K562 (cell line): ENCODE results near the gene APLP1. TPM values are rescaled to one million over a fixed set of nuclear protein-coding genes. Genes with fewer than 3 reads are reported as not detected.
A peak's percentile ranks its signal among the peaks of the same experiment; 100 is the strongest.

Experiments
- CTBP1 ChIP-seq: fragments of 450-650 bp; IDR thresholded peaks from 2 replicates; pipeline ENCODE4 v1.6.1; 2016; ENCODE audit warnings: borderline replicate concordance
- HMGN3 ChIP-seq: IDR thresholded peaks from 2 replicates; pipeline ENCODE4 v1.6.1; 2011; ENCODE audit warnings: borderline replicate concordance, low read depth, mild to moderate bottlenecking, mixed read lengths, low read length; ENCODE audit not compliant: insufficient read length; ENCODE audit errors: extremely low read depth
- IRF9 ChIP-seq: fragments of 450-650 bp; IDR thresholded peaks from 2 replicates; pipeline ENCODE4 v1.6.1; 2016; ENCODE audit warnings: missing biosample characterization, missing genetic modification characterization
- KAT7 ChIP-seq: sonication (generic); formaldehyde crosslinking; IDR thresholded peaks from 2 replicates; pipeline ENCODE4 v1.8.0; 2022; ENCODE audit warnings: missing genetic modification reagents, mild to moderate bottlenecking, borderline replicate concordance
- MCM7 ChIP-seq, 2 experiments: fragments of 450-650 bp; IDR thresholded peaks; 2 replicates each; pipeline ENCODE4 v1.6.1; 2016 to 2018
- MXI1 ChIP-seq: IDR thresholded peaks from 2 replicates; pipeline ENCODE4 v1.6.1; 2011; ENCODE audit warnings: low read depth, mild to moderate bottlenecking, improper control_type of control experiment, low read length
- NCOA6 ChIP-seq: fragments of 450-650 bp; IDR thresholded peaks from 2 replicates; pipeline ENCODE4 v1.6.1; 2017; ENCODE audit warnings: mild to moderate bottlenecking
- PATZ1 ChIP-seq: fragments of 250-450 bp; sonication (Bioruptor Pico); IDR thresholded peaks from 2 replicates; pipeline ENCODE4 v1.5.0; 2020; ENCODE audit warnings: mild to moderate bottlenecking, borderline replicate concordance
- SMARCA4 ChIP-seq: fragments of 450-650 bp; IDR thresholded peaks from 2 replicates; pipeline ENCODE4 v1.6.1; 2016
- SNRNP70 ChIP-seq: fragments of 200-400 bp; formaldehyde crosslinking; optimal IDR thresholded peaks from 2 replicates; pipeline ENCODE3; 2017; ENCODE audit warnings: low read depth, low read length
- SPI1 ChIP-seq: IDR thresholded peaks from 2 replicates; pipeline ENCODE4 v1.6.1; 2011; ENCODE audit warnings: low read depth, low read length, control low read depth, borderline replicate concordance
- SUPT5H ChIP-seq: fragments of 450-650 bp; IDR thresholded peaks from 2 replicates; pipeline ENCODE4 v1.6.1; 2016
- TCF7L2 ChIP-seq: fragments of 150-350 bp; IDR thresholded peaks from 2 replicates; pipeline ENCODE4 v1.6.1; 2016; ENCODE audit warnings: low read depth, mild to moderate bottlenecking, low read length, moderate library complexity
- TEAD4 ChIP-seq, 2 experiments: sonication (generic) in 1 of 2; formaldehyde crosslinking in 1 of 2; IDR thresholded peaks; 2 replicates each; pipeline versions ENCODE4 v1.6.1 to v1.8.0; 2012 to 2022; ENCODE audit warnings: borderline replicate concordance in 1 of 2, inconsistent platforms in 1 of 2, low read length in 1 of 2, mild to moderate bottlenecking in 1 of 2, missing genetic modification reagents in 1 of 2
- ZC3H8 ChIP-seq: fragments of 450-650 bp; IDR thresholded peaks from 2 replicates; pipeline ENCODE4 v1.6.1; 2017
- ZNF316 ChIP-seq: fragments of 450-650 bp; IDR thresholded peaks from 2 replicates; pipeline ENCODE4 v1.6.1; 2016
- ZNF561 ChIP-seq: fragments of 450-650 bp; formaldehyde crosslinking; conservative IDR thresholded peaks from 2 replicates; pipeline ENCODE4 v1.4.0; 2020; ENCODE audit warnings: mild to moderate bottlenecking, moderate library complexity
- ZNF740 ChIP-seq, 3 experiments: fragments of 200-800 bp in 1 of 3; sonication (Bioruptor generic) in 1 of 3; sonication (generic) in 1 of 3; formaldehyde crosslinking in 1 of 3; IDR thresholded peaks; 2 replicates each; pipeline versions ENCODE4 v1.6.1 to v1.8.0; 2016 to 2022; ENCODE audit warnings: mild to moderate bottlenecking in 2 of 3, missing compliant biosample characterization in 2 of 3, missing genetic modification characterization in 2 of 3, missing genetic modification reagents in 1 of 3
- ZSCAN32 ChIP-seq: fragments of 450-650 bp; formaldehyde crosslinking; IDR thresholded peaks from 2 replicates; pipeline ENCODE4 v1.4.0; 2020; ENCODE audit warnings: mild to moderate bottlenecking, moderate library complexity
- polyA plus RNA-seq, 8 experiments: library from polyadenylated mRNA; depleted of rRNA in 4 of 8; stranded (reverse) in 5 of 8; unstranded in 3 of 8; fragments of >200 nt; fragmentation: Nextera tagmentation in 2 of 8; fragmentation: Illumina TruSeq in 1 of 8; extraction: Ambion mirVana in 2 of 8; extraction: Trizol in 1 of 8; gene quantifications; 2 replicates each; pipeline versions ENCODE4 v1.2.1 to v1.2.3, GENCODE V29; 2011 to 2014; ENCODE audit warnings: inconsistent platforms in 1 of 8, missing spikeins in 1 of 8
- total RNA-seq, 7 experiments: library from RNA; depleted of rRNA in 6 of 7; stranded (reverse); fragments of >200 nt in 6 of 7; fragmentation: Illumina TruSeq in 2 of 7; extraction: Trizol in 2 of 7; gene quantifications; 2 replicates each; pipeline versions ENCODE4 v1.2.1 to v1.2.3, GENCODE V29; 2011 to 2021; ENCODE audit warnings: low replicate concordance in 1 of 7

APLP1 gene
- total and polyA plus RNA-seq, 9 of the 15 experiments (the other 6 are each of a cell fraction or from before 2014, with no cell fraction given) = 0.69 to 9.9 (median 4.7) TPM

- TF ChIP-seq PATZ1 (CRISPR knock-in tag) (no peak), HMGN3 (peak; percentile 54), ZNF740 (CRISPR knock-in tag; IDR thresholded peaks at IDR 0.05) (0 out of 2 replicates have a peak, but pooled peaks have one; percentile 16), ZNF740 (tag; IDR thresholded peaks at IDR 0.05) (no peak), ZSCAN32 (no peak), ZNF316 (no peak), KAT7 (CRISPR knock-in tag) (0 out of 2 replicates have a peak, but pooled peaks have one; percentile 38), ZNF561 (CRISPR knock-in tag) (no peak), SNRNP70 (no peak), IRF9 (tag) (peak; percentile 83; the same call in 1 of the 2 replicates), CTBP1 (peak; percentile 91), MXI1 (no peak), SPI1 (no peak), SMARCA4 (peak; percentile 75), NCOA6 (no peak), TCF7L2 (no peak), ZC3H8 (no peak; the same call in 1 of the 2 replicates), MCM7 (IDR thresholded peaks at IDR 0.05) (no peak), TEAD4 (IDR thresholded peaks at IDR 0.05; ENCODE audit: low read length) (no peak), TEAD4 (CRISPR knock-in tag; IDR thresholded peaks at IDR 0.05; ENCODE audit: borderline replicate concordance) (no peak), SUPT5H (no peak)
Measured at GRCh38 chr19:35845215-35846037, 22.9 kb upstream of the APLP1 start (continued).
